SW480 (cell line): ENCODE results near the gene USP2.

ENCODE experiments used
- DNase-seq: peaks from one replicate; pipeline ENCODE4 v3.0.0-alpha.2; 2016; ENCODE audit warnings: low spot score

USP2 gene

GRCh38 chr11:119376197-119376847 is 5.2 kb downstream of the USP2 start:
- DNase-seq = no peak

GRCh38 chr11:119375337-119376196 is 5.9 kb downstream of the USP2 start:
- no peak for DNase-seq

GRCh38 chr11:119374632-119375336 is 6.7 kb downstream of the USP2 start:
- no peak for DNase-seq

DNA sequence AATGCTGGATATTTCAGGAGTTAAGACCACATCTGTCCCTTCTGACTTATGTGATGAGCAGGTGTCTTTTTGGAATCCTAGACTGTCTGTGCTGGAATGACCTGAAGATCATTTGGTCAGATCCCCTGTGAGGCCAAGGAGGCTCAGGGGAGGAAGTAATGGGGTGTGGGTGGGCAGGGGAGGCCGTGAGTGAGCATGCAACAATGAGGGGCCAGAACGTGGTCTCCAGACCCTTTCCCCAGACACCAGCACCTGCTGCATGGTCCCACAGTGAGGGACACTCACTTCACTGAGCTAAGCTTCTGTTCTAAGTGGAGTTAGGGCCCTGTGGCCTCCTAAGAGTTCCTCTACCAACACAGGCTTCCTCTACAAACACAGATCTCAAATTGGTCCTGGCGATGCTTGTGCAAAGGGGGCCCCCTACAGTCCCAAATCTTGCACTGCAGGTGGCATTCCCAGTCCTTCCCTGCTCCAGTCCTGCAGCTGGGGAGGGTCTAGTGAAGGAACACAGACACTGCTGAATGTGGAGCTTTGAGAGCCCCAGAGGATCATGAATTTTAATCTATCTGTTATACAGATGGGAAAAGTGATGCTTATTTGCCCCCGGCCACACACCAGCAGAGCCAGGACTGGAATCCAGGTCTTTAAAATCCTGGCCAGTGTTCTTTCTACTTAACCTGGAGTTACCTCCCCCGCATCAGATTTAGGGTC is 7.4 kb downstream of the USP2 start:
- DNase-seq = peak; percentile 71

DNA sequence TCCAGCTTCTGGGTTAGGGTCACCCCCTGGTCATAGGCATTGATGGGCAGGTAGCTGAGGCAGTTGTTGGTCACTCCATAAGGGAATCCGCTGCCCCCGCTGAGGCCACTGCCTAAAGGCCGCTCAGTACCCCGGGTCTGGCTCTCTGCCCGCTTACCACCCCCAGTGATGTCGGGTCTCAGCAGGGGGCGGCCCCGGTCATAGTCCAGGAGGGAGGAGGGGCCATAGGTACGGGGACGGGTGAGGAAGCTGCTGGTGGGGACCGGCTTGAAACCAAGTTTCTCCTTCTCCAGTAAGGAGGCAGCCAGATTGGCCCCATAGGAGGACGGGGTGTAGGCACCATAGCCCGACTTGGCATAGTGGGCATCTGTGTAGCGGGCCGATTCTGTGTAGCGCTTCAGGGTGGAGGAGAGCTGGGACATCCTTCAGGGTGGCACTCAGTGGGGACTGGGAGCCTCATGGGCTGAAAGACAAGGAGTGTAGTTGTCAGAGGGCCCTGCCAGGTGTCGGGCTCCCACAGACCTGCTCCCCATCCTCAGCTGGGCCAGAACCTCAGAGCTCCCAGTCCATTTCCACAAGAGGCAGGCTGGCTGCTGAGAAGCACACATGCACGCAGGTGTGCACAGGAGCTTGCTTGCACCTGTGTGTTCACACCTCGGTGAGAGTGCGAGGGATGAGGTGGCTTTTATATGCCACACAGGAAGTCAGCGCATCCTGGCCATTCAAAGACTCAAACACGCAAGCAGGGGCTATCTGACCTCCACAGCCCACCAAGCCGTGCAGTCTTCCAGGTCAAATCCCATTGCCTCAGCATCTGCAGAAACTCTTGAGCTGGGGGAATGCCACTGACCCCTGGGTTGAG is 8.2 kb downstream of the USP2 start:
- DNase-seq = no peak

DNA sequence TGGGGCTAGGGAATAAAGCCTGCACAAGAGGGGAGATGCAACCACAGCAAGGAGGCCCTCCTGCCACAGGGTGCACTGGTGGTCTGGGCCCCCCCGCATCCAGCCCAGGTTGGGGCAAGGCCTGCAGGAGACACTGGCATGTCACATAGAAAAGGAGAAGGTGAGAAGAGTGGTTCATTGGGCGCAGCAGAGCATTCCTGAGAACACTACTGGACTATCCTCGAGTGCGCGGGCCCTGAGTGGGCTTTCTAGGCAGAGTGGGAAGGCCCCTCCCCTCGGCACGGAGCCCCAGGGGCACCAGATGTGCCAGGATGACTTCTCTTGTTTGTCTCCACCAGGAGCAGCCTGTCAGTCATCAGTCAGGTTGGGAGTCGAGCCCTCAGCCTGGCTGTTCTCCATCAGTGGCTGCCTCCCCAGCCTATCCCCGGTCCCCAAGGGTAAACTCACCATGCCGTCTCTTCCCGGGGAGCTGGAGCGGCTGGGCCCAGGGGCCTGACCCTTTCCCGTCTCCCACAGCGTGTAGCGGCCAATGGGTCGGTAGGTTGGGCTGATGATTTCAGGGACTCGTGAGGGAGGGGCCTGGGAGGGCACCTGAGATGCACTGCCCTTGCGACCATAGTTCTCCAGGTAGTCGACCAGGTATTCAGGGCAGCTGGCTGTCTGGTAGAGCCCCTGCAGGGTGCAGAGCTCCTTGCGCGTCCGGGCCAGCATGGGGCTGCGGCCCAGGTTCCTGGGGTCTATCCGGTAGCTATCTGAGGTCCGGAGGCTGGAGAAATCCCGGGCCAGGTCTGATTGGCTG is 9.0 kb downstream of the USP2 start:
- DNase-seq = no peak

- DNase-seq = peak; percentile 47
These were observed 9.7 kb downstream of the USP2 start for GRCh38 chr11:119371778-119372182.

- no peak for DNase-seq
These were observed 10.4 kb downstream of the USP2 start for GRCh38 chr11:119371067-119371601.

- no peak for DNase-seq
These were observed 10.9 kb downstream of the USP2 start for GRCh38 chr11:119370486-119371046.

GRCh38 chr11:119369132-119369925 is 12.2 kb downstream of the USP2 start:
- DNase-seq = no peak

DNA sequence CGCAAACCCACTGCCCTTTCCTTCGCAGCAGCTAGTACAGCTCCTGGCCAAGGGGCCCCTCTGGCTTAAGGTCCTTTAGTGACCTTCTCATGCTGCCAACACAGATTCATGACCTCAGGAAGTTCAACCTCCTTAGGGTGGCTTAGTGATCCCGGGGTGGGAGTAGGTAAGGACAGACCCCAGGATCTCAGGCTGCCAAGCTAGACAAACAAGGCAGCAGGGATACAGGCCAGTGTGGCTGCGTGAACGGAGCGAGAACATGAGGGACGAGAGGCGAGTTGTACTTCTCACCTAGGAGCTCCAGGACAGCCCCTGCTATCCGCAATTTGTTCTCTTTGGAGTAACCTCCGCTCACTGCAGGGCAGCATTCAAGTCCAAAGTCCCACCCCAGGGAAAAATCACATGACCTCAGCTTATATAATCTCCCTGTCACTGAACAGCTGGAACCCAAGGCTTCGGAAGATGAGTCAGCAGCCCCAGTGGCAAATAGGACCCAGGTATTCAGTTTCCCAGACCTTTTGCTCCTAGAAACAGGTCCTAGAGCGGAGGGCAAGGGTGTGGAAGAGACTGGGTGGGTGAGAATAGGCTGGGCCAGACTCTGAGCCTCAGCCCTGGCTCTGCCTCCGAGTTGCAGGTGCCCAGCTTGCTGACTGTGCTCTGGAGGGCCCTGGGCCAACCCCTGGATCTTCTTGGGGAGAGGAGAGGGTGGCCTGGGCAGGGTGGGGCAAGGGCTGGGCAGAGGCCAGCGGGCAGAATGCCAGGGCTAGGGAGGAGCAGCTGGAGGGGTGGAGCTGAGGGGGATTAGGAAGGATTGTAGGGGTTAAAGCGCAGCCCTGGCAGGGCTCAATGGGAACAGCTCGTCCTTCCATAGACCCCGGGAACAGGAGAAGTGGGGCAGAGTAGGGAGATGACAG is 13.1 kb downstream of the USP2 start:
- peak; percentile 77 for DNase-seq

GRCh38 chr11:119367661-119368120 is 13.8 kb downstream of the USP2 start:
- DNase-seq = no peak

DNA sequence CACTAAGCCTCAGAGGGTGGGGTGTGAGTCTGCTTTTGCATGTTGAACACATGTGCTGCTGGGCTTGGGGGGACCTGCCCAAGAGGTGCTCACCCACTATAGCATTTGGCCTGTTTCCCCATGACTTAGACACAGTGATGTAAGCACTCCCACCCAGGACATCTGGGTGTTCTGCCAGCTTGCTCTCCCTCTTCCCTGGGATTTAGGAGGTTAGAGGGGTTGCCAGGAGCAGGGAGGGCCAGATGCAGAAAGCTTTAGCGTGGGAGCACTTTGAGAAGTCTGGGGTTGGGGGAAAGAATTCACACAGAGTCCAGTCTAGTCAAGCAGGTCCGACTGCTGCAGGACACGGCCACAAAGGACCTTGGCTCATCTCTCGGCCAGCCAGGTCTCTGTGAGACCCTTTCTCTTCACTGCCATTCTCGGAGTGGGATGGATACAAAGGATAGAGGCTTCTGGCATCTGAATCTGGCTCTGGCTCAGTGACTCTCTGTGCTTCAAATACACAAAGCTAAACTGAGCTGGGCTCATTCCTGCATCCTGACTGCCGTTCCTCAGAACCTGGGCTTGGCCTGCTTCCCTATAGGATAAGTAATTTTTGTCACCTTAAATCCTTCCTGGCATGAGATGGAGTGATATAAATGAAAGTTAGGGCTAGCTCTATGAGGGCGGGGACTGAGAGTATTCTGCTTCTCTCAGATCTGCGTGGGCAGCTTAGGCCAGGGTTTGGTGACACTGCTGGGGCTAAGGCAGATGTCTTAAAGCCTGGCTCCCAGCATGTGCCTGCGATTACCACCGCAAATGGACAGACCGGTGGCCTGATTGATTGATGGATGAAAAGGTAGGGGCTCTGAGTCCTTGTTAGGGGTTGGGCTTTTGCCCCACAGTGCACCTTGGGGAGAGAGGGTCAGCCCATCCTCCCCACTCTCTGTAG is 14.5 kb downstream of the USP2 start:
- no peak for DNase-seq

GRCh38 chr11:119365071-119365591 is 16.4 kb downstream of the USP2 start:
- DNase-seq = no peak

DNA sequence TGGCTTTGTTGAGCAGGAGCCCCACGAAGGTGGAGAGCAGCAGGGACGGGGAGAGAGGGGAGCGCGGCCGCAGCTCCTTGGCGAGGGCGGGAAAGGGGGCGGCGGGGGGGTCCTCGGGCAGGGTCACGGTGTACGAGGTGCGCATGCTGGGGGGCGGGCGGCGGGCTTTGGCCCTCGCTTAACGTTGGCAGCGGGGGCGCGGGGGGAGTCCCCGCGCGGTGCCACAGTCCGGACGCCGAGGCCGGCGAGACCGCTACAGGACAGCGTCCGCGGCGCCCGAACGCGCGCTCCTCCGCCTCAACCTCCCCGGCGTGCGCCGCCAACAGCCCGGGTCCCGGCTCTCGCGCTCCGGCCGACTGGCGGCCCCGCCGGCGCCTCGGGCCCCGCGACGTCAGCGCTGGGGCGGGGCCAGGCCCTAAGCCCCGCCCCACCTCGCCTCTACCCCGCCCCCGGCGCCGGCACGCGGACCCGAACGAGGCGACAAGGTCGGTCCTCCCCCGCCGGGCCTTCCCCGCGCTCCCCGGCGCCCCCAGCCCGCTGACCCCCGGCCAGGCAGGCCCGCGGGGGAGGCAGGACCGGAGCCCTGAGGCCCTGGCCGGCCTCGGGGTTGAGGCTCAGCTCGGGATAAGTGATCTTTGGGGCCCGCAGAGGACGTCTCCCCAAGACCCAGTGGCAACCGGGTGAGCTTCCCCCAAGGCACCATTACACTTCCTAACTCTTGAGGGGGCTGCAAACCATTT is 17.5 kb downstream of the USP2 start:
- no peak for DNase-seq
